MCF 10A (cell line): ENCODE data around the gene SURF6. TPM values are rescaled to one million over a fixed set of nuclear protein-coding genes. Genes with fewer than 3 reads are reported as not detected.
A peak's percentile ranks its signal among the peaks of the same experiment; 100 is the strongest.

Source experiments
- BruUV-seq: library from RNA; stranded (reverse); fragments of 400-500 nt; replicated peaks from 2 replicates; lab custom pipeline; 2021; lab: Mats Ljungman, UMichigan
- CTCF ChIA-PET: fragments of 300-600 bp; sonication (Branson Sonifier 250); formaldehyde crosslinking; extraction: SDS; loops from one replicate; lab custom pipeline; 2021; ENCODE audit warnings: antibody characterized with exemption, inconsistent platforms; lab: Yijun Ruan, JAX
- POLR2A ChIA-PET: fragments of 300-600, 350-650 bp; sonication (Branson Sonifier 250); formaldehyde crosslinking; extraction: SDS; loops from one replicate; lab custom pipeline; 2020; ENCODE audit warnings: antibody characterized with exemption, inconsistent platforms; lab: Yijun Ruan, JAX
- DNase-seq: peaks from one replicate; pipeline ENCODE4 v3.0.0-alpha.2; 2018; ENCODE audit not compliant: unreplicated experiment
- H3K27ac Mint-ChIP-seq: one replicate; pipeline ENCODE4 v1.8.0; 2022; ENCODE audit warnings: mild to moderate bottlenecking, low read depth, mixed read lengths; ENCODE audit not compliant: unreplicated experiment
- H3K27me3 Mint-ChIP-seq: one replicate; pipeline ENCODE4 v1.8.0; 2022; ENCODE audit warnings: mixed read lengths; ENCODE audit not compliant: insufficient read depth, unreplicated experiment
- H3K36me3 Mint-ChIP-seq: one replicate; pipeline ENCODE4 v1.8.0; 2022; ENCODE audit warnings: mild to moderate bottlenecking, moderate library complexity, mixed read lengths; ENCODE audit not compliant: insufficient read depth, unreplicated experiment
- H3K4me1 Mint-ChIP-seq: one replicate; pipeline ENCODE4 v1.8.0; 2022; ENCODE audit warnings: mixed read lengths; ENCODE audit not compliant: insufficient read depth, unreplicated experiment
- H3K4me3 Mint-ChIP-seq: one replicate; pipeline ENCODE4 v1.8.0; 2022; ENCODE audit warnings: mild to moderate bottlenecking, moderate library complexity, mixed read lengths; ENCODE audit not compliant: unreplicated experiment
- H3K9me3 Mint-ChIP-seq: one replicate; pipeline ENCODE4 v1.8.0; 2022; ENCODE audit warnings: mixed read lengths; ENCODE audit not compliant: unreplicated experiment
- intact Hi-C: fragments of 100-400 bp; cut with micrococcal nuclease; formaldehyde crosslinking; loops from 2 replicates; pipeline ENCODE4 v1.14.1; 2022
- total RNA-seq: library from RNA; stranded (reverse); gene quantifications from 2 replicates; pipeline ENCODE4 v1.2.3, GENCODE V29; 2022
- TF ChIP-seq, protein P1 (sequence below): fragments of 200-600 bp; IDR thresholded peaks from one replicate; pipeline ENCODE4 v1.8.0; 2022; ENCODE audit warnings: antibody characterized with exemption, mild to moderate bottlenecking; ENCODE audit not compliant: unreplicated experiment

Gene SURF6
- total RNA-seq, 1 experiment from 2014 or later: 40.5 TPM

DNA sequence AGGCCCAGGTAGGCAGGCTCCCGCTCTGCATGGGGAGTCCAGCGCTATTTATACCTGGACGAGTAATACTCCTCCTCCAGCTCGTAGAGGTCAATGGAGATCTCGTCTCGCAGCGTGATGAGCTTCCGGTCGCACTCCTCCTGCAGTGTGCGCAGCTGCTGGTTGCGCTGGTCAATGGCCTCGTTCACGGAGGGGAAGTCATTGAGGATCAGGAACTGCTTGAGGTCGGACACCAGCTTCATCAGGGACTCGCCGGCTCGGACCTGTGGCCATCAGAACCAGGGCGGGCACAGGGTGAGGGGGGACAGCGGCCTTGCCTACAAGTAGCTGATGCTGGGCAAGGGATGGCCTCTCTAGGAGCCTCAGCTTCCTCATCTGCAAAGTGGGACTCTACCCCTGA is 8.1 kb upstream of the SURF6 start:
- DNase-seq: no peak
- Mint-ChIP-seq H3K4me1 (peaks cover 6% of the 10 kb centered on the region), H3K9me3 (no peaks in the 10 kb centered on the region), H3K27me3 (no peaks in the 10 kb centered on the region), H3K27ac (no peak overlapping the region), H3K4me3 (no peak overlapping the region), H3K36me3 (peaks cover 47% of the 10 kb centered on the region)
- TF ChIP-seq, protein P1, sequence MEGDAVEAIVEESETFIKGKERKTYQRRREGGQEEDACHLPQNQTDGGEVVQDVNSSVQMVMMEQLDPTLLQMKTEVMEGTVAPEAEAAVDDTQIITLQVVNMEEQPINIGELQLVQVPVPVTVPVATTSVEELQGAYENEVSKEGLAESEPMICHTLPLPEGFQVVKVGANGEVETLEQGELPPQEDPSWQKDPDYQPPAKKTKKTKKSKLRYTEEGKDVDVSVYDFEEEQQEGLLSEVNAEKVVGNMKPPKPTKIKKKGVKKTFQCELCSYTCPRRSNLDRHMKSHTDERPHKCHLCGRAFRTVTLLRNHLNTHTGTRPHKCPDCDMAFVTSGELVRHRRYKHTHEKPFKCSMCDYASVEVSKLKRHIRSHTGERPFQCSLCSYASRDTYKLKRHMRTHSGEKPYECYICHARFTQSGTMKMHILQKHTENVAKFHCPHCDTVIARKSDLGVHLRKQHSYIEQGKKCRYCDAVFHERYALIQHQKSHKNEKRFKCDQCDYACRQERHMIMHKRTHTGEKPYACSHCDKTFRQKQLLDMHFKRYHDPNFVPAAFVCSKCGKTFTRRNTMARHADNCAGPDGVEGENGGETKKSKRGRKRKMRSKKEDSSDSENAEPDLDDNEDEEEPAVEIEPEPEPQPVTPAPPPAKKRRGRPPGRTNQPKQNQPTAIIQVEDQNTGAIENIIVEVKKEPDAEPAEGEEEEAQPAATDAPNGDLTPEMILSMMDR: no peak
- intact Hi-C loops: no loop called here
- BruUV-seq: no TSS peak
- ChIA-PET POLR2A (interaction anchor here (1.8 kb wide), 1 partner anchor 12 kb away, joined by 6 read pairs; the partner anchor contains the start of genes SURF1 and SURF2), CTCF (interaction anchor here (0.5 to 2.3 kb wide), 3 partner anchors 157 to 259 kb away, joined by 3 to 6 read pairs (median 5); no protein-coding TSS in a partner anchor)

DNA sequence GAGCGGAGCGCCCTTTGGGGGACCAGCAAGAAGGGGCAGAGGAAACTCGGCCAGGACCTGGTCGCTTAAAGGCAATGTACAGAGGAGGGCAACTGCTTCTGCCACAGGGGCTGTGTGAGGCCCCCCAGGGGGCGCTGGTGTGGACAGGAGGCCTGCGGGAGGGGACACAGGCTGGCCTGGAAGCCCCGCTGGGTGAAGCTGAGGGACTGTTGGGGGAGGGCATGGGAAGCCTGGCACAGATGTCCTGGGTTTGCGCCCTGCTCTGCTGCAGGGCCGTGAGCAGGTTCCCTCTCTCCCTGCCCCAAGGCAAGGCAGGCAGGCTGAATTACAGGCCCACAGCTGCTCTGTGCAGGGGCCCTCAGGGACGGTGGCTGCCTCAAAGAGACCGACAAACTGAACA is 6.6 kb upstream of the SURF6 start:
- intact Hi-C loops: no loop called here
- Mint-ChIP-seq H3K27me3 (no peaks in the 10 kb centered on the region), H3K9me3 (no peaks in the 10 kb centered on the region), H3K27ac (no peak overlapping the region), H3K4me3 (no peak overlapping the region), H3K4me1 (peaks cover 6% of the 10 kb centered on the region), H3K36me3 (peaks cover 39% of the 10 kb centered on the region)
- CTCF ChIA-PET: interaction anchor here (0.8 to 2.3 kb wide), 2 partner anchors 13 to 156 kb away, joined by 3 to 6 read pairs; no protein-coding TSS in a partner anchor
- no TSS peak for BruUV-seq
- POLR2A ChIA-PET: interaction anchor here (0.7 to 1.8 kb wide), 2 partner anchors 13 to 14 kb away, joined by 3 to 6 read pairs; partner anchors contain the start of genes SURF1 and SURF2
- DNase-seq: no peak
- TF ChIP-seq, protein P1: no peak

DNA sequence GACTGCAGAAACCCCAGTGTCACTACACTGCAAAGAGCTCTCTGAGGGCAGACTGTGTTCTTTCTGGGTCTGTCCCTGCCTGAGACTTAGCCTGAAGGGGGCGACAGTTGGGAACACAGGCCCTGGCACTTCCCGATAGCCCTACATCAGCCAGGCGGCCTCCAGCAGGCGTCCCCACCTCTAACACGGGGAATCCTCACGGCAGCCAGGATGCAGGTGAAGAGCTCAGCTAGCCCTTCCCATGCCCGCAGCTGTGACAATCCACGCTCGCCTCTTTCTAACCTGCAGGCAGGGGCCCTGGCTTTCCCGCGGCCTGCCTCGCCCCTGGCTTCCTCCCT is 6.0 kb upstream of the SURF6 start:
- Mint-ChIP-seq H3K4me1 (peaks cover 4% of the 10 kb centered on the region), H3K4me3 (no peak overlapping the region), H3K9me3 (no peaks in the 10 kb centered on the region), H3K36me3 (peaks cover 36% of the 10 kb centered on the region), H3K27ac (no peak overlapping the region), H3K27me3 (no peaks in the 10 kb centered on the region)
- intact Hi-C loops: no loop called here
- TF ChIP-seq, protein P1: peak; percentile 8
- ChIA-PET CTCF (interaction anchor here (0.6 to 1.0 kb wide), 3 partner anchors 11 to 158 kb away, joined by 3 read pairs; no protein-coding TSS in a partner anchor), POLR2A (no interaction called here)
- DNase-seq: no peak
- BruUV-seq: no TSS peak

DNA sequence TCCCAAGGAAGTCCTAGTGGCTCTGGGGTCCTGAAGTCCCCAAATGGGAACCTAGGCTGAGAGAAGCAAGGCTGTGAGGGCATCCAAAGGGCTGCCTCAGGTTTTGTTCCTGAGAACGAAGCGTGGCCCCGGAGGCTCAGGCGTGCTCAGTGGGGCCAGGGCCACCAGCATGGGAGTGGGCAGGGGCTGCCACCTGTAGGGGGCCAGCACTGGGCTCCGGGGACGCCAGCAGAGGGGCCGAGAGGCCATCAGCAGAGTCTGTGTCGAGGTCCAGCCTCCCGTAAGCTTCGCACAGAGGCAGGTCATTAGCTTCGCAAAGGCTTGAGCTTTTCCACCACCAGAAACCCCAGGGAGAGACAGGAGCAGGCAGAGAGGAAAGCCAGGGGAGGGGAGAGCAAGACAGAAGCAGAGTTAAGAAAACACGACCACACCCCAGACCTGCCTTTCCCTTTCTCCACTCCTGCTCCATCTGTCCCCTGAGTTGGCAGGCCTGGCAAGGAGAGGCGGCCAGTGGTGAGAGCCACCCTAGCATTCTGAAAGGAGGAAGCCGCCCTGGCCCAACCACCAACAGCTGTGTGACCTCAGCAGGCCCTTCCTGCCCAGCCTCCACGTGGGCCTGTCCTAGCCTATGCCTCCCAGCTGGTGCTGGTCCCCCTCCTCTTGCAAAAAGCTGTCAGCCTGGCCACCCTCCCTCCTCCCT is 5.5 kb upstream of the SURF6 start:
- Mint-ChIP-seq H3K27ac (no peak overlapping the region), H3K9me3 (no peaks in the 10 kb centered on the region), H3K36me3 (peaks cover 31% of the 10 kb centered on the region), H3K4me3 (no peak overlapping the region), H3K4me1 (no peaks in the 10 kb centered on the region), H3K27me3 (no peaks in the 10 kb centered on the region)
- intact Hi-C loops: no loop called here
- ChIA-PET POLR2A (interaction anchor here (0.6 kb wide), 1 partner anchor 335 kb away, joined by 3 read pairs; no protein-coding TSS in a partner anchor), CTCF (interaction anchor here (0.6 to 1.0 kb wide), 3 partner anchors 11 to 157 kb away, joined by 3 read pairs; no protein-coding TSS in a partner anchor)
- DNase-seq: no peak
- no TSS peak for BruUV-seq
- TF ChIP-seq, protein P1: no peak
